ENCODE results near the gene POU3F3. TPM values are rescaled to one million over a fixed set of nuclear protein-coding genes. Genes with fewer than 3 reads are reported as not detected.

The POU3F3 gene
- total RNA-seq, 2 experiments from 2014 or later, result 2.7 to 3.1 TPM

DNA sequence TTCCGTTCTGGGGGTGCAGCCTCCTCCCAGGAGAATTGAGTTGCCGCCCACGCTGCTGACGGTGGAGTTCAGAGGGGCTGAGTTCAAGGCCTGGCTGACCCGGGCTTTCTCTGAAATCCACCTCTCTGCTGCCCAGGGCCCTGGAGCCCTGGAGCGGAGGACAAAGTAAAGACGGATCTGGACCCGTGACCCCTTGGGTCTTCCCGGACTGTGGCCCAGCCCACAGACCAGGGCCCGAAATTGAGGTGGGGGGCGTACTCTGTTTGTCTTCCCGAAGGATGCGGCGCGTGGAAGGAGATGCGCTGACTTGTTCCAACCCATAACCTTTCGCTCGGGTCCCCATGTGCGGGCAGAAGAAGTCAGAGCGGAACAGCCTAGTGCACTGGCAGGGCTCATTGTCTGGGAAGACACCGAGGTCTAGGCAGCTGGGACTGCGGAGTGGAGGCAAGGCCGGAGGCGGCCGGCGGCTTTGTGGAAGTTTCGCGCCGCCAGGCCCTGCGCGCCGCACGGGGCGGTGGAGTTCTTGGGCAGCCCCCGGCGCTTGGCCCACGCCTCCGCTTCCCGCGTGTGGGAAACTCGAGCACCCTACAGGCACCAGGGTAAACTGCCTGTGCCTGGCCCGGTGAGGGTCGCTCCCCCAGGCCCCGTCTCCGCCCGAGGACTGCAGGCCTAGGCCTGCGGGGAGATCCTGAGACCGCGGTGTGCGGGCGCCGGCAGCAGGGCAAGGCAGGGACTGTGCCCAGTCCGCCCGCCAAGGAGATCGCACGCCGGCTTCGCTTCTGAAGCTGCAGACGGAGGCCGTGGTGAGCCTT, 9.8 kb downstream of the POU3F3 start:
- H3K4me2 ChIP-seq (ENCODE audit: low read length), result no peak overlapping the region
- POLR2A ChIA-PET, result no interaction called here
- H3K4me3 ChIP-seq (ENCODE audit: low read depth, low read length, poor library complexity, severe bottlenecking), result no peak overlapping the region
- intact Hi-C loops (cut with micrococcal nuclease; ENCODE audit: unreplicated experiment), result no loop called here
- TF ChIP-seq, protein P1, sequence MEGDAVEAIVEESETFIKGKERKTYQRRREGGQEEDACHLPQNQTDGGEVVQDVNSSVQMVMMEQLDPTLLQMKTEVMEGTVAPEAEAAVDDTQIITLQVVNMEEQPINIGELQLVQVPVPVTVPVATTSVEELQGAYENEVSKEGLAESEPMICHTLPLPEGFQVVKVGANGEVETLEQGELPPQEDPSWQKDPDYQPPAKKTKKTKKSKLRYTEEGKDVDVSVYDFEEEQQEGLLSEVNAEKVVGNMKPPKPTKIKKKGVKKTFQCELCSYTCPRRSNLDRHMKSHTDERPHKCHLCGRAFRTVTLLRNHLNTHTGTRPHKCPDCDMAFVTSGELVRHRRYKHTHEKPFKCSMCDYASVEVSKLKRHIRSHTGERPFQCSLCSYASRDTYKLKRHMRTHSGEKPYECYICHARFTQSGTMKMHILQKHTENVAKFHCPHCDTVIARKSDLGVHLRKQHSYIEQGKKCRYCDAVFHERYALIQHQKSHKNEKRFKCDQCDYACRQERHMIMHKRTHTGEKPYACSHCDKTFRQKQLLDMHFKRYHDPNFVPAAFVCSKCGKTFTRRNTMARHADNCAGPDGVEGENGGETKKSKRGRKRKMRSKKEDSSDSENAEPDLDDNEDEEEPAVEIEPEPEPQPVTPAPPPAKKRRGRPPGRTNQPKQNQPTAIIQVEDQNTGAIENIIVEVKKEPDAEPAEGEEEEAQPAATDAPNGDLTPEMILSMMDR (conservative IDR thresholded peaks at IDR 0.05; ENCODE audit: low read length), result no peak
- TF ChIP-seq EZH2phosphoT487 (IDR thresholded peaks at IDR 0.05; ENCODE audit: borderline replicate concordance, low read depth, low read length), result no peak
- H3K27ac ChIP-seq (ENCODE audit: low read depth, low read length, poor library complexity, severe bottlenecking), result no peak overlapping the region
- DNase-seq (ENCODE audit: low spot score), result no peak
- H2AFZ ChIP-seq (ENCODE audit: low read length), result no peak overlapping the region
- H4K20me1 ChIP-seq (ENCODE audit: insufficient read depth, low read length), result no peaks in the 10 kb centered on the region
- CTCF ChIA-PET (ENCODE audit: unreplicated experiment), result no interaction called here
- no peaks in the 10 kb centered on the region for H3K9me2 ChIP-seq (ENCODE audit: insufficient read depth, low read length)
- no TSS peak for BruUV-seq (replicated peaks)
- no peaks in the 10 kb centered on the region for H3K9me3 ChIP-seq (ENCODE audit: low read length)
- no peaks in the 10 kb centered on the region for H3K36me3 ChIP-seq (ENCODE audit: insufficient read depth, low read length)
- no peaks in the 10 kb centered on the region for H3K4me1 ChIP-seq (ENCODE audit: insufficient read depth, low read length, poor library complexity, severe bottlenecking)
- H3K79me2 ChIP-seq (ENCODE audit: insufficient read depth, low read depth, low read length), result no peaks in the 10 kb centered on the region

DNA sequence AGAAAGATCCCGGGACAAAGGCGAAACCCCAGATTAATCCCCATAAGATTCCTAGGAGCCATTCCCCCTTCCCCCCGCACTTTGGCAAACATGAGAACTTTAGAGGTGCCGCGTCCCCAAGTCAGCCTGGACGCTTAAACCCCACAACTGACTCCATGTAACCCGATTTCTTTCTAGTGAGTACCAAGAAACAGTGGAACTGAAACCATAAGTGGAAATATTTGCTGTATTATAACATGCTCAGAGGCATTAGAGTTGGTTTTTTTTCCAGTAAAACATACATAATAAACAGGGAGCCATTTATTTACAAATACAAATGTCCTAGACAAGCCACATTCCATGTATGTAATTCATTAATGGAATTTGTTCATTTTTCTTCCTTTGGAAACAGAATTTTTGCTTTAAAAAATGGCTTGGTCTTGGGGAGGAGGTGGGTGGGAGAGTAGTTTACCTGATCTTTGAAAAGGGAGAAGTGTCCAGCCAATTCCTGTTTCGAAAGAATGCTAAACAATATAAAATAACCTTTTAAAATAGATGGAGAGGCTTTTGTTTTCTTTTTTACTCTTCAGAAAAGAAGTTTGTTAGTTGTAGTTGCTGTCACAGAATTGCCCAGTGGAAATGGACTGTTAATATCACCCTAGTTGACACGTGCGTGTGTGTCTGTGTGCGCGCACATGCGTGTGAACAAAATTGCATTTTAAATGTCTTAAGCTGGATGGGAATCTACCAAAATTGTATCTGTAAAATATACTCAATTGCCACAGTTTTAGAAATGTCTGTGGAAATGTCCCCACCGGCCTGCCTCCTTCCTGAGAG, 10.6 kb downstream of the POU3F3 start:
- Histone ChIP-seq H3K4me2 (ENCODE audit: low read length) (no peak overlapping the region), H2AFZ (ENCODE audit: low read length) (no peak overlapping the region), H3K9me3 (ENCODE audit: low read length) (no peaks in the 10 kb centered on the region), H3K27ac (ENCODE audit: low read depth, low read length, poor library complexity, severe bottlenecking) (no peak overlapping the region), H3K4me3 (ENCODE audit: low read depth, low read length, poor library complexity, severe bottlenecking) (no peak overlapping the region), H3K4me1 (ENCODE audit: insufficient read depth, low read length, poor library complexity, severe bottlenecking) (no peaks in the 10 kb centered on the region), H3K79me2 (ENCODE audit: insufficient read depth, low read depth, low read length) (no peaks in the 10 kb centered on the region), H4K20me1 (ENCODE audit: insufficient read depth, low read length) (no peaks in the 10 kb centered on the region), H3K36me3 (ENCODE audit: insufficient read depth, low read length) (no peaks in the 10 kb centered on the region), H3K9me2 (ENCODE audit: insufficient read depth, low read length) (no peaks in the 10 kb centered on the region)
- ChIA-PET CTCF (ENCODE audit: unreplicated experiment) (no interaction called here), POLR2A (interaction anchor here (0.5 kb wide), 1 partner anchor 432 kb away, joined by 4 read pairs; no protein-coding TSS in a partner anchor)
- DNase-seq (ENCODE audit: low spot score), result no peak
- intact Hi-C loops (cut with micrococcal nuclease; ENCODE audit: unreplicated experiment), result no loop called here
- TF ChIP-seq, protein P1 (conservative IDR thresholded peaks at IDR 0.05; ENCODE audit: low read length), result no peak
- TF ChIP-seq EZH2phosphoT487 (IDR thresholded peaks at IDR 0.05; ENCODE audit: borderline replicate concordance, low read depth, low read length), result no peak
- no TSS peak for BruUV-seq (replicated peaks)
